Measurements from ENCODE around the gene CFAP54.

Gene CFAP54

GRCh38 chr12:96770219-96771102 lies 281.1 kb downstream of the CFAP54 start:
- TF ChIP-seq CTCF (conservative IDR thresholded peaks at IDR 0.05; ENCODE audit: low read length) = no peak
- DNase-seq (ENCODE audit: low read depth) = no peak

GRCh38 chr12:96773031-96773430 lies 283.7 kb downstream of the CFAP54 start:
- DNase-seq (ENCODE audit: low read depth) = no peak
- TF ChIP-seq CTCF (conservative IDR thresholded peaks at IDR 0.05; ENCODE audit: low read length) = no peak
- H3K4me3 ChIP-seq (ENCODE audit: low read length) = no peak overlapping the region

More at GRCh38 chr12:96770219-96771102, 281.1 kb downstream of the CFAP54 start:
- no peak overlapping the region for H3K4me3 ChIP-seq (ENCODE audit: low read length)

- DNase-seq (ENCODE audit: low read depth) = peak; percentile 8
- H3K4me3 ChIP-seq (ENCODE audit: low read length) = no peak overlapping the region
- no peak for TF ChIP-seq CTCF (conservative IDR thresholded peaks at IDR 0.05; ENCODE audit: low read length)
Measured at GRCh38 chr12:96774496-96775256, 285.3 kb downstream of the CFAP54 start.

- H3K4me3 ChIP-seq (ENCODE audit: low read length) = no peak overlapping the region
- no peak for TF ChIP-seq CTCF (conservative IDR thresholded peaks at IDR 0.05; ENCODE audit: low read length)
- no peak for DNase-seq (ENCODE audit: low read depth)
Measured at GRCh38 chr12:96776908-96777307, 287.5 kb downstream of the CFAP54 start.

GRCh38 chr12:96780330-96780729 lies 291.0 kb downstream of the CFAP54 start:
- H3K4me3 ChIP-seq (ENCODE audit: low read length) = no peak overlapping the region
- no peak for DNase-seq (ENCODE audit: low read depth)
- no peak for TF ChIP-seq CTCF (conservative IDR thresholded peaks at IDR 0.05; ENCODE audit: low read length)

GRCh38 chr12:96786791-96787190 lies 297.4 kb downstream of the CFAP54 start:
- no peak for DNase-seq (ENCODE audit: low read depth)
- TF ChIP-seq CTCF (conservative IDR thresholded peaks at IDR 0.05; ENCODE audit: low read length) = no peak

More at GRCh38 chr12:96786791-96787190, 297.4 kb downstream of the CFAP54 start:
- no peak overlapping the region for H3K4me3 ChIP-seq (ENCODE audit: low read length)

Data from AG10803 (cell line).